ENCODE measurements around the gene ZMAT5.

The ZMAT5 gene

GRCh38 chr22:29710922-29711593 is 55.7 kb downstream of the ZMAT5 start:
- Histone ChIP-seq H2AFZ (peak overlapping the region; percentile 57), H3K9me3 (ENCODE audit: control insufficient read depth, low read length) (no peaks in the 10 kb centered on the region)

GRCh38 chr22:29710193-29710592 is 56.6 kb downstream of the ZMAT5 start:
- no peak for TF ChIP-seq CTCF (IDR thresholded peaks at IDR 0.05)
- Histone ChIP-seq H3K9ac (no peak overlapping the region), H3K4me3 (ENCODE audit: low read depth, low read length) (no peak overlapping the region), H3K27ac (peak overlapping the region; percentile 65), H3K4me2 (ENCODE audit: low read length) (no peak overlapping the region), H3K27me3 (ENCODE audit: control insufficient read depth, insufficient read depth, low read length) (no peaks in the 10 kb centered on the region), H3K9me3 (ENCODE audit: control insufficient read depth, low read length) (no peaks in the 10 kb centered on the region), H3K79me2 (no peaks in the 10 kb centered on the region), H3K4me1 (peaks cover 7% of the 10 kb centered on the region), H2AFZ (no peak overlapping the region), H3K36me3 (ENCODE audit: control insufficient read depth, insufficient read depth, low read length) (no peaks in the 10 kb centered on the region)

More at GRCh38 chr22:29710922-29711593, 55.7 kb downstream of the ZMAT5 start:
- TF ChIP-seq CTCF (IDR thresholded peaks at IDR 0.05), result no peak
- Histone ChIP-seq H3K9ac (no peak overlapping the region), H3K27ac (peak overlapping the region; percentile 65), H3K36me3 (ENCODE audit: control insufficient read depth, insufficient read depth, low read length) (no peaks in the 10 kb centered on the region), H3K4me3 (ENCODE audit: low read depth, low read length) (no peak overlapping the region), H3K27me3 (ENCODE audit: control insufficient read depth, insufficient read depth, low read length) (no peaks in the 10 kb centered on the region), H3K4me2 (ENCODE audit: low read length) (peak overlapping the region; percentile 38), H3K4me1 (peaks cover 7% of the 10 kb centered on the region), H3K79me2 (no peaks in the 10 kb centered on the region)

GRCh38 chr22:29707471-29707870 is 59.3 kb downstream of the ZMAT5 start:
- H3K27ac ChIP-seq, result no peak overlapping the region
- no peaks in the 10 kb centered on the region for H3K79me2 ChIP-seq
- H3K4me1 ChIP-seq, result peaks cover 13% of the 10 kb centered on the region
- H3K4me3 ChIP-seq (ENCODE audit: low read depth, low read length), result no peak overlapping the region
- no peaks in the 10 kb centered on the region for H3K36me3 ChIP-seq (ENCODE audit: control insufficient read depth, insufficient read depth, low read length)
- TF ChIP-seq CTCF (IDR thresholded peaks at IDR 0.05), result no peak
- no peaks in the 10 kb centered on the region for H3K9me3 ChIP-seq (ENCODE audit: control insufficient read depth, low read length)
- H2AFZ ChIP-seq, result no peak overlapping the region
- no peaks in the 10 kb centered on the region for H3K27me3 ChIP-seq (ENCODE audit: control insufficient read depth, insufficient read depth, low read length)
- no peak overlapping the region for H3K4me2 ChIP-seq (ENCODE audit: low read length)
- H3K9ac ChIP-seq, result no peak overlapping the region

GRCh38 chr22:29707010-29707409 is 59.8 kb downstream of the ZMAT5 start:
- H3K36me3 ChIP-seq (ENCODE audit: control insufficient read depth, insufficient read depth, low read length), result no peaks in the 10 kb centered on the region
- H3K9ac ChIP-seq, result no peak overlapping the region
- H3K4me1 ChIP-seq, result peaks cover 14% of the 10 kb centered on the region
- H3K4me3 ChIP-seq (ENCODE audit: low read depth, low read length), result no peak overlapping the region
- no peak for TF ChIP-seq CTCF (IDR thresholded peaks at IDR 0.05)
- H3K9me3 ChIP-seq (ENCODE audit: control insufficient read depth, low read length), result no peaks in the 10 kb centered on the region
- H3K79me2 ChIP-seq, result no peaks in the 10 kb centered on the region
- H2AFZ ChIP-seq, result no peak overlapping the region
- no peak overlapping the region for H3K4me2 ChIP-seq (ENCODE audit: low read length)
- H3K27me3 ChIP-seq (ENCODE audit: control insufficient read depth, insufficient read depth, low read length), result no peaks in the 10 kb centered on the region
- no peak overlapping the region for H3K27ac ChIP-seq

- Histone ChIP-seq H3K27ac (no peak overlapping the region), H3K4me2 (ENCODE audit: low read length) (no peak overlapping the region), H3K4me3 (ENCODE audit: low read depth, low read length) (no peak overlapping the region), H3K36me3 (ENCODE audit: control insufficient read depth, insufficient read depth, low read length) (no peaks in the 10 kb centered on the region), H3K4me1 (peaks cover 16% of the 10 kb centered on the region), H2AFZ (no peak overlapping the region), H3K9me3 (ENCODE audit: control insufficient read depth, low read length) (no peaks in the 10 kb centered on the region), H3K9ac (no peak overlapping the region), H3K27me3 (ENCODE audit: control insufficient read depth, insufficient read depth, low read length) (no peaks in the 10 kb centered on the region), H3K79me2 (no peaks in the 10 kb centered on the region)
- no peak for TF ChIP-seq CTCF (IDR thresholded peaks at IDR 0.05)
Measured at GRCh38 chr22:29706486-29706885, 60.3 kb downstream of the ZMAT5 start.

Data from parathyroid adenoma (tissue), 2 donors.